GM12801 (cell line): ENCODE data around the gene POMP.

Source experiments
- TF ChIP-seq, protein P1 (sequence below): IDR thresholded peaks from one replicate; pipeline ENCODE4 v1.5.1; 2011; ENCODE audit warnings: control low read depth; ENCODE audit not compliant: insufficient read length; ENCODE audit errors: extremely low read depth

The POMP gene

DNA sequence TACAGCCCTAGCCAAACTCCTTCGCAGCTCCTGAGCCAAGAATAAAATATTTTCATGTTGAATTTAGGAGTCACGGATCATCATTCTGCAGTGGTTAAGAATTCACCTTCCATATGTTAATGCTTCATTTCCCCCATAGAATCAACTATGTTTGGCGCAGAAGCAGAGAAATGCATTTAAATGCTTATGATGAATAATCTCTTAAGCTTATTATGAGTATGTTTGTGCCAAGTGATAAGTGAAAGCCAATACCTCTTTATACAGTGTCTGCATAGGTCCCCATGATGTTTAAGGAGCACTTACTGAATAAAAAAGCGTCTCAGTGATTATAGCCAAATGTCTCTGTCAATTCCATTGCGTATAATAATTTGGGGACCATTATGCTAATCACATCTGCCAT, 32.7 kb upstream of the POMP start:
- TF ChIP-seq, protein P1, sequence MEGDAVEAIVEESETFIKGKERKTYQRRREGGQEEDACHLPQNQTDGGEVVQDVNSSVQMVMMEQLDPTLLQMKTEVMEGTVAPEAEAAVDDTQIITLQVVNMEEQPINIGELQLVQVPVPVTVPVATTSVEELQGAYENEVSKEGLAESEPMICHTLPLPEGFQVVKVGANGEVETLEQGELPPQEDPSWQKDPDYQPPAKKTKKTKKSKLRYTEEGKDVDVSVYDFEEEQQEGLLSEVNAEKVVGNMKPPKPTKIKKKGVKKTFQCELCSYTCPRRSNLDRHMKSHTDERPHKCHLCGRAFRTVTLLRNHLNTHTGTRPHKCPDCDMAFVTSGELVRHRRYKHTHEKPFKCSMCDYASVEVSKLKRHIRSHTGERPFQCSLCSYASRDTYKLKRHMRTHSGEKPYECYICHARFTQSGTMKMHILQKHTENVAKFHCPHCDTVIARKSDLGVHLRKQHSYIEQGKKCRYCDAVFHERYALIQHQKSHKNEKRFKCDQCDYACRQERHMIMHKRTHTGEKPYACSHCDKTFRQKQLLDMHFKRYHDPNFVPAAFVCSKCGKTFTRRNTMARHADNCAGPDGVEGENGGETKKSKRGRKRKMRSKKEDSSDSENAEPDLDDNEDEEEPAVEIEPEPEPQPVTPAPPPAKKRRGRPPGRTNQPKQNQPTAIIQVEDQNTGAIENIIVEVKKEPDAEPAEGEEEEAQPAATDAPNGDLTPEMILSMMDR: no peak

DNA sequence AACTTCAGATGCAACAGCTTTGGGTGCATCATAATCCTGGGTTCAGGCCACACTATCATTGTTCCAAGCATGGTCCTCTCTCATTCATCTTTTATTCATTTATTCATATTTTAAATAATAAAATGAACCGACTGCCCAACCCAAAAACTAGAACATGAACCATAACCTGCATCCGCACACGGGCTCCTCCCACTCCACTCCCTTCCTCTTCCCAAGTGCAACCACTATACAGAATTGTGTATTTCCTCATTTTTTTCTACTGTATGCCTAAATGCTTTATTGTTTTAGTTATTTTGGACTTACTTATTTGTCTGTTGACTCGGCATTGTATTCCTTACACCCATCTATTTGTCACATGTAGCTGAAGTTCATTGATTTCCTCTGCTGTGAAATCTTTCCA, 30.7 kb upstream of the POMP start:
- TF ChIP-seq, protein P1: no peak

DNA sequence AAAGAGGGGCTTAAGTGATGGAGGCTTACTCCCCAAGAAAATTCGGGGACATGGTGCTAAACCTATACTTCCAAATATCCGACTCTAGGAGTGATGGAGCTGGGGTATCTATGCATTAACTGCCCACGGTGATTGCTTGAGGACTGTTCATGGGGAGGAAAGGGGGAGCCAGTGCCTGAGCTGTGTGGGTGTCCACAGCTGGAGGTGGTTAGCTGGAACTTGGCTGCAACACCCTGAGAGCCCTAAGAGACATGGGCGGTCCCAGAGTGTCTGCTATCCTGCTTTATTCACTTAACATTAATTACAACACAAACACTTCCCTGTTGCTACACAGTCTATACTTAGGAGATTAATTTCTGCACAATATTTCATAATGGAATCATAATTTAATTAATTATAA, 28.1 kb upstream of the POMP start:
- TF ChIP-seq, protein P1: no peak

DNA sequence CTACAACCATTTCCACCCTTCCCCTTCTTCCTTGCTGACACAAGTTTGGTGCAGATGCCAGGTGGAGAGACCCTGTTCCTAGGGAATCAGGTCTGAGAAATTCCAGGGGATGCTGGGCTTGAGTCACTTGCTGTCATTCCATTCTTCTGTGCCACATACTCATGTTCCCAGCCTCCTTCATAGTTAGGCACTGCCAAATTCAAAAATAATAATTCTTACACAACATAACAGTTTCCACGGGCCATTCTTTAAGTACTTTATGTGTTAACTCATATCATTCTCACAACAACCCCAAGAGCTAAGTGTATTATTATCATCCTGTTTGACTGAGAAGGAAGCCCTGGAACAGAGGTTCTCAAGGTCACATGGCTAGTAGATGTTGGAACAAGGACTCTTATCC, 27.1 kb upstream of the POMP start:
- TF ChIP-seq, protein P1: no peak

DNA sequence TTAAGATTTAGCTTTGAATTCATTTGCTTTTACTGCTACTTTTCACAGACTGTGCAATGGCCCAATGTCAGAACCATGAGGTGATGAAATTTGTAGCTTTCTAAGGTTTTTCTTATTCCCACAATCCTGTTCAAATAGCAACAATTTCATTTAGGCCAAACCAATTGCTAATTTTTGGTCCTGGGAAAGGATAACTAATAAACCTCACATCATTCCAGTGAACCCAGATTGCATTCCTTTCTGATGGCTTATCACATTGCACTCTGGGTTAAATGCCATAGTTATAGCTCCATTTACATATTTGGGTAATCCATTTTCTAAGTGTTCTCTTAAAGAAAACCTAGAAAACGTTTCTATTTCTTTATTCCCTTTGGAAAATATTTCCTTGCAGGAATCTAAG, 22.9 kb upstream of the POMP start:
- TF ChIP-seq, protein P1: no peak

DNA sequence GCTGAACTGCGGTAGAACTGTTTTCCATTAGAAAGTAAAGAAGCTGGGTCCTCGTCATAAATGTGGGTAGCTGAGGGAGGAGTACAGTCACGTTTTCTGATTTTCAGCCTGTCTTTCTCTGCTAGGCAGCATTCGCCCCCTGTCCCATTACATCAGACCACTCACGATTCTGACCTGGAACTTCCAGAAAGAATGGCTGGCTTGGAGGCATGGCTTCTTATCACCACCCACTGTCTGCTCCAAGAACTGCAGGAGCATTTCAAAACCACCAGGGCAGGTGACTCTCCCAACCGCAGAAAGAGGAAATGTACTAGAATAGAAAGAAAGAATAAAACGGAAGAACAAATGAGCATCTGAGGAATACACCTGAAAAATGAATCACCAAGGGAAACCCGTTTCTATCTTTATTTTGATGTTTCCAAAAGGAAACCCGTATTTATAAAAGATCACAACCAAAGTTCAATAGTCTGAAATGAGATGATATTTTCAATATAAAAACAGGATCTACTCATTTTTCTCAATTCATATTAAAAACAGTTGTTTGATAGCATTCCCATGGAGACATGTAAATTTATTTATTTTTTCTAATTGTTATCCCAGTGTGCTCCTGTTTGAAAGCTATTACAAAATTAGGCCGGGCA, 22.1 kb upstream of the POMP start:
- TF ChIP-seq, protein P1: no peak

DNA sequence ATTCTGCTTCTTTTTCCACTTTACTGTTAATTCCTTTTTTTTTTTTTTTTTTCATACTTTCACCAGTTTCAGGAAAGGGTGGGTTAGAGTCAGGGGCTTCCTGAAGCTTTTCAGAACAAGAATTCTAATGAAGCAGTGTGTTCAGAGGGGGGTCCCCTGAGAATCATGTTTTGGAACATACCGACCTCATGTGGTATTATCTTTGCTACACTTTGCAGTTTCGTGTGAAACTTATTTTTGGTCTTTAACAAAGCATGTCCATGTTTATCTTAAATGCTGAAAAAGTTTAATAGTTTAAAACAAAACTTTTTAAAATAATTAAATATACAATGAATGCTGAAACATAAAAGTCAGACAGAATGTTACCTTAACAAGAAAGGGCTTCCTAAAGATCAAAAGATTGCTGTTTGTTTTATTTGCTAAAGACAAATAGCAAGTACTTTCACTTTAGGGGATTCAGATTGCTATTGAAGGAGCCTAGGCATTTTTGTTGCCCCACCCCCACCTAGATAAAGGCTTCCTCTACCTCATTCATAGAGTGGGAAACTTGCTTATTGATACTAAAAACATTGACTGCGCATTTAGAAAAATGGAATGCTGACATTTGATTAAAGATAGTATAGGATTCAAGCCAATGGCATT, 21.1 kb upstream of the POMP start:
- TF ChIP-seq, protein P1: no peak
